Measurements from ENCODE around the gene GRB7. TPM values are rescaled to one million over a fixed set of nuclear protein-coding genes. Genes with fewer than 3 reads are reported as not detected.

GRB7 gene
- total and polyA plus RNA-seq, 2 experiments from 2014 or later, result not detected

- H3K27me3 ChIP-seq (replicated peaks; ENCODE audit: insufficient read depth), result peaks cover 75% of the 10 kb centered on the region
Observed at GRCh38 chr17:39772987-39773934, 35.5 kb downstream of the GRB7 start.

GRCh38 chr17:39774047-39774446, 36.3 kb downstream of the GRB7 start:
- in situ Hi-C loops (cut with MboI), result no loop called here
- no peak overlapping the region for H3K4me3 ChIP-seq
- H3F3A ChIP-seq (ENCODE audit: insufficient read depth), result no peaks in the 10 kb centered on the region
- H2AFZ ChIP-seq, result no peak overlapping the region
- no peaks in the 10 kb centered on the region for H4K20me1 ChIP-seq (ENCODE audit: insufficient read depth)
- H3K36me3 ChIP-seq (ENCODE audit: low read depth), result no peaks in the 10 kb centered on the region
- H3K79me2 ChIP-seq (ENCODE audit: insufficient read depth), result no peaks in the 10 kb centered on the region
- no peak overlapping the region for H3K27ac ChIP-seq
- 58 to 63% methylated on average over 4 of the region's 4 CpGs for WGBS, 2 experiments (ENCODE audit: low coverage in 1 of 2, low lambda C conversion rate in 2 of 2, missing lambda C conversion rate in 2 of 2)
- no peaks in the 10 kb centered on the region for H3K9me2 ChIP-seq (ENCODE audit: insufficient read depth)
- no peak overlapping the region for H3K4me2 ChIP-seq (ENCODE audit: unreplicated experiment)
- H3K27me3 ChIP-seq (replicated peaks; ENCODE audit: insufficient read depth), result peaks cover 74% of the 10 kb centered on the region
- no peak for TF ChIP-seq EZH2 (IDR thresholded peaks at IDR 0.05; ENCODE audit: insufficient read depth, poor library complexity, severe bottlenecking)
- no peak for TF ChIP-seq EZH2phosphoT487 (IDR thresholded peaks at IDR 0.05; ENCODE audit: insufficient read depth, low read depth)
- DNase-seq, result no peak
- H3K4me1 ChIP-seq (ENCODE audit: insufficient read depth), result no peaks in the 10 kb centered on the region
- H3K9me3 ChIP-seq (ENCODE audit: low read depth), result no peaks in the 10 kb centered on the region
- no peak overlapping the region for H3K9ac ChIP-seq

More at GRCh38 chr17:39772987-39773934, 35.5 kb downstream of the GRB7 start:
- H4K20me1 ChIP-seq (ENCODE audit: insufficient read depth), result no peaks in the 10 kb centered on the region
- no peak for DNase-seq
- H3K4me2 ChIP-seq (ENCODE audit: unreplicated experiment), result no peak overlapping the region
- no peak overlapping the region for H3K27ac ChIP-seq
- WGBS, 2 experiments (ENCODE audit: low coverage in 1 of 2, low lambda C conversion rate in 2 of 2, missing lambda C conversion rate in 2 of 2), result 61% methylated on average over 7 of the region's 7 CpGs
- H3K9ac ChIP-seq, result no peak overlapping the region
- no peak overlapping the region for H3K4me3 ChIP-seq
- H3K9me2 ChIP-seq (ENCODE audit: insufficient read depth), result no peaks in the 10 kb centered on the region
- in situ Hi-C loops (cut with MboI), result no loop called here
- H3F3A ChIP-seq (ENCODE audit: insufficient read depth), result no peaks in the 10 kb centered on the region
- no peaks in the 10 kb centered on the region for H3K36me3 ChIP-seq (ENCODE audit: low read depth)
- H3K9me3 ChIP-seq (ENCODE audit: low read depth), result no peaks in the 10 kb centered on the region
- no peaks in the 10 kb centered on the region for H3K4me1 ChIP-seq (ENCODE audit: insufficient read depth)
- TF ChIP-seq EZH2 (IDR thresholded peaks at IDR 0.05; ENCODE audit: insufficient read depth, poor library complexity, severe bottlenecking), result no peak
- no peak for TF ChIP-seq EZH2phosphoT487 (IDR thresholded peaks at IDR 0.05; ENCODE audit: insufficient read depth, low read depth)
- H2AFZ ChIP-seq, result no peak overlapping the region
- H3K79me2 ChIP-seq (ENCODE audit: insufficient read depth), result no peaks in the 10 kb centered on the region

GRCh38 chr17:39775031-39775430, 37.3 kb downstream of the GRB7 start:
- 38 to 59% methylated on average over 2 of the region's 2 CpGs for WGBS, 2 experiments (ENCODE audit: low coverage in 1 of 2, low lambda C conversion rate in 2 of 2, missing lambda C conversion rate in 2 of 2)
- H2AFZ ChIP-seq, result no peak overlapping the region
- H3K4me1 ChIP-seq (ENCODE audit: insufficient read depth), result no peaks in the 10 kb centered on the region
- no peaks in the 10 kb centered on the region for H3K79me2 ChIP-seq (ENCODE audit: insufficient read depth)
- no peak overlapping the region for H3K27ac ChIP-seq
- peaks cover 74% of the 10 kb centered on the region for H3K27me3 ChIP-seq (replicated peaks; ENCODE audit: insufficient read depth)
- no peaks in the 10 kb centered on the region for H3K36me3 ChIP-seq (ENCODE audit: low read depth)
- TF ChIP-seq EZH2phosphoT487 (IDR thresholded peaks at IDR 0.05; ENCODE audit: insufficient read depth, low read depth), result no peak
- TF ChIP-seq EZH2 (IDR thresholded peaks at IDR 0.05; ENCODE audit: insufficient read depth, poor library complexity, severe bottlenecking), result no peak
- no peaks in the 10 kb centered on the region for H3F3A ChIP-seq (ENCODE audit: insufficient read depth)
- H3K9me2 ChIP-seq (ENCODE audit: insufficient read depth), result no peaks in the 10 kb centered on the region
- H3K4me2 ChIP-seq (ENCODE audit: unreplicated experiment), result no peak overlapping the region
- no peaks in the 10 kb centered on the region for H3K9me3 ChIP-seq (ENCODE audit: low read depth)
- H4K20me1 ChIP-seq (ENCODE audit: insufficient read depth), result no peaks in the 10 kb centered on the region
- no peak for DNase-seq
- H3K9ac ChIP-seq, result no peak overlapping the region
- no peak overlapping the region for H3K4me3 ChIP-seq
- in situ Hi-C loops (cut with MboI), result no loop called here

- DNase-seq, result no peak
- TF ChIP-seq EZH2 (IDR thresholded peaks at IDR 0.05; ENCODE audit: insufficient read depth, poor library complexity, severe bottlenecking) (no peak), EZH2phosphoT487 (IDR thresholded peaks at IDR 0.05; ENCODE audit: insufficient read depth, low read depth) (no peak)
- no peak overlapping the region for H2AFZ ChIP-seq
- no peak overlapping the region for H3K9ac ChIP-seq
- no peak overlapping the region for H3K4me2 ChIP-seq (ENCODE audit: unreplicated experiment)
- H3K9me3 ChIP-seq (ENCODE audit: low read depth), result no peaks in the 10 kb centered on the region
- H3F3A ChIP-seq (ENCODE audit: insufficient read depth), result no peaks in the 10 kb centered on the region
- no peaks in the 10 kb centered on the region for H4K20me1 ChIP-seq (ENCODE audit: insufficient read depth)
- no peaks in the 10 kb centered on the region for H3K79me2 ChIP-seq (ENCODE audit: insufficient read depth)
- in situ Hi-C loops (cut with MboI), result no loop called here
- peaks cover 79% of the 10 kb centered on the region for H3K27me3 ChIP-seq (replicated peaks; ENCODE audit: insufficient read depth)
- no peak overlapping the region for H3K4me3 ChIP-seq
- no peaks in the 10 kb centered on the region for H3K4me1 ChIP-seq (ENCODE audit: insufficient read depth)
- H3K36me3 ChIP-seq (ENCODE audit: low read depth), result no peaks in the 10 kb centered on the region
- H3K9me2 ChIP-seq (ENCODE audit: insufficient read depth), result no peaks in the 10 kb centered on the region
- H3K27ac ChIP-seq, result no peak overlapping the region
Observed at GRCh38 chr17:39776252-39776651, 38.5 kb downstream of the GRB7 start.

Measured in GM23248 (cell line).